ENCODE data around the gene SMAD3. TPM values are rescaled to one million over a fixed set of nuclear protein-coding genes. Genes with fewer than 3 reads are reported as not detected.
A peak's percentile ranks its signal among the peaks of the same experiment; 100 is the strongest.
"Not testable (repeated sequence)": the region's sequence is repeated elsewhere in the genome, so short reads cannot be mapped to it uniquely, and the experiment has no call there.

The SMAD3 gene
- total RNA-seq (31.2 TPM), polyA plus RNA-seq (28.3 TPM)

GRCh38 chr15:67065531-67066005 lies at the start of gene SMAD3:
SMAD3 (plus strand) TSS chr15:67065602; CDS start chr15:67066155, 553 bp downstream.
- no peaks in the 10 kb centered on the region for H3K4me1 ChIP-seq (ENCODE audit: insufficient read depth)
- under 1% methylated on average over 63 of the region's 63 CpGs for WGBS
- no peak for DNase-seq (ENCODE audit: extremely low spot score)

GRCh38 chr15:67017311-67017710 lies 48.1 kb upstream of the SMAD3 start:
- no peak for DNase-seq (ENCODE audit: extremely low spot score)
- no peak overlapping the region for H3K27ac ChIP-seq (ENCODE audit: low read depth)
- WGBS = 69% methylated on average over 4 of the region's 4 CpGs
- no peaks in the 10 kb centered on the region for H3K4me1 ChIP-seq (ENCODE audit: insufficient read depth)
- H3K36me3 ChIP-seq (ENCODE audit: insufficient read depth) = no peaks in the 10 kb centered on the region
- H3K4me3 ChIP-seq (ENCODE audit: low read depth, low read length) = no peak overlapping the region

More at GRCh38 chr15:67065531-67066005, at the start of gene SMAD3:
- Histone ChIP-seq H3K4me3 (ENCODE audit: low read depth, low read length) (peak within 1 kb of the TSS; percentile 98), H3K27ac (ENCODE audit: low read depth) (peak within 1 kb of the TSS; percentile 90), H3K36me3 (ENCODE audit: insufficient read depth) (no peaks in the 10 kb centered on the region)

GRCh38 chr15:67018026-67018425 lies 47.4 kb upstream of the SMAD3 start:
- H3K27ac ChIP-seq (ENCODE audit: low read depth) = no peak overlapping the region
- no peaks in the 10 kb centered on the region for H3K4me1 ChIP-seq (ENCODE audit: insufficient read depth)
- DNase-seq (ENCODE audit: extremely low spot score) = no peak
- H3K4me3 ChIP-seq (ENCODE audit: low read depth, low read length) = no peak overlapping the region
- no peaks in the 10 kb centered on the region for H3K36me3 ChIP-seq (ENCODE audit: insufficient read depth)
- 77% methylated on average over 1 of the region's 1 CpG for WGBS

DNA sequence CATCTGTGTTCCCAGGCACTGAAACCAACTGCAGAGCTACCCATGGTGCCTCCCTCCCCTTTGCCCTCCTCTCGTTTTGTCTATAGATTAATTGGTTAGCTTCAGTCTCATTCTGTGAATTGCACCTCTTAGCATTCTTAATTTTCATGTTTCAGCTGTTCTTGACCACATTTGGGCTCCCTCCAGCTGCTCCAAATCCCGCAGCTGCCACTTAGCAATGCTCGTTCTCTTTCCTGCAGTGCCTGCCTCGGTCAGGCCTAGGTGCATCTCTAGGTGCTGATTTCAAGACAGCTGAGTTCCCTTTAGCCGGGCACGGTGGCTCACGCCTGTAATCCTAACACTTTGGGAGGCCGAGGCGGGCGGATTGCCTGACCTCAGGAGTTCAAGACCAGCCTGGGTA lies 47.0 kb upstream of the SMAD3 start:
- DNase-seq (ENCODE audit: extremely low spot score) = no peak
- Histone ChIP-seq H3K27ac (ENCODE audit: low read depth) (no peak overlapping the region), H3K36me3 (ENCODE audit: insufficient read depth) (no peaks in the 10 kb centered on the region), H3K4me1 (ENCODE audit: insufficient read depth) (no peaks in the 10 kb centered on the region), H3K4me3 (ENCODE audit: low read depth, low read length) (no peak overlapping the region)
- 89% methylated on average over 10 of the region's 10 CpGs for WGBS

GRCh38 chr15:67019069-67019468 lies 46.3 kb upstream of the SMAD3 start:
- no peaks in the 10 kb centered on the region for H3K4me1 ChIP-seq (ENCODE audit: insufficient read depth)
- H3K4me3 ChIP-seq (ENCODE audit: low read depth, low read length) = no peak overlapping the region
- no peak for DNase-seq (ENCODE audit: extremely low spot score)
- H3K36me3 ChIP-seq (ENCODE audit: insufficient read depth) = no peaks in the 10 kb centered on the region
- H3K27ac ChIP-seq (ENCODE audit: low read depth) = no peak overlapping the region
- WGBS = 86% methylated on average over 5 of the region's 5 CpGs

- DNase-seq (ENCODE audit: extremely low spot score) = no peak
- no peak overlapping the region for H3K4me3 ChIP-seq (ENCODE audit: low read depth, low read length)
- H3K36me3 ChIP-seq (ENCODE audit: insufficient read depth) = no peaks in the 10 kb centered on the region
- H3K4me1 ChIP-seq (ENCODE audit: insufficient read depth) = no peaks in the 10 kb centered on the region
- H3K27ac ChIP-seq (ENCODE audit: low read depth) = no peak overlapping the region
- WGBS = 77% methylated on average over 5 of the region's 5 CpGs
Observed at GRCh38 chr15:67019884-67020520, 45.4 kb upstream of the SMAD3 start.

- not testable (repeated sequence) for H3K4me1 ChIP-seq (ENCODE audit: insufficient read depth); H3K27ac ChIP-seq (ENCODE audit: low read depth); H3K4me3 ChIP-seq (ENCODE audit: low read depth, low read length); H3K36me3 ChIP-seq (ENCODE audit: insufficient read depth); DNase-seq (ENCODE audit: extremely low spot score)
- 81% methylated on average over 2 of the region's 2 CpGs for WGBS
Observed at GRCh38 chr15:67020668-67021067, 44.7 kb upstream of the SMAD3 start.

GRCh38 chr15:67021455-67021854 lies 43.9 kb upstream of the SMAD3 start:
- H3K4me1 ChIP-seq (ENCODE audit: insufficient read depth) = no peaks in the 10 kb centered on the region
- no peak overlapping the region for H3K4me3 ChIP-seq (ENCODE audit: low read depth, low read length)
- no peak for DNase-seq (ENCODE audit: extremely low spot score)
- no peaks in the 10 kb centered on the region for H3K36me3 ChIP-seq (ENCODE audit: insufficient read depth)
- no peak overlapping the region for H3K27ac ChIP-seq (ENCODE audit: low read depth)

- Histone ChIP-seq H3K36me3 (ENCODE audit: insufficient read depth) (no peaks in the 10 kb centered on the region), H3K4me3 (ENCODE audit: low read depth, low read length) (no peak overlapping the region), H3K4me1 (ENCODE audit: insufficient read depth) (no peaks in the 10 kb centered on the region), H3K27ac (ENCODE audit: low read depth) (no peak overlapping the region)
- no peak for DNase-seq (ENCODE audit: extremely low spot score)
Observed at GRCh38 chr15:67022587-67023105, 42.8 kb upstream of the SMAD3 start.

- H3K27ac ChIP-seq (ENCODE audit: low read depth) = peak overlapping the region; percentile 67
- no peak for DNase-seq (ENCODE audit: extremely low spot score)
- H3K36me3 ChIP-seq (ENCODE audit: insufficient read depth) = no peaks in the 10 kb centered on the region
- H3K4me3 ChIP-seq (ENCODE audit: low read depth, low read length) = no peak overlapping the region
- H3K4me1 ChIP-seq (ENCODE audit: insufficient read depth) = no peaks in the 10 kb centered on the region
- WGBS = 90% methylated on average over 7 of the region's 7 CpGs
Observed at GRCh38 chr15:67023517-67024313, 41.7 kb upstream of the SMAD3 start.

DNA sequence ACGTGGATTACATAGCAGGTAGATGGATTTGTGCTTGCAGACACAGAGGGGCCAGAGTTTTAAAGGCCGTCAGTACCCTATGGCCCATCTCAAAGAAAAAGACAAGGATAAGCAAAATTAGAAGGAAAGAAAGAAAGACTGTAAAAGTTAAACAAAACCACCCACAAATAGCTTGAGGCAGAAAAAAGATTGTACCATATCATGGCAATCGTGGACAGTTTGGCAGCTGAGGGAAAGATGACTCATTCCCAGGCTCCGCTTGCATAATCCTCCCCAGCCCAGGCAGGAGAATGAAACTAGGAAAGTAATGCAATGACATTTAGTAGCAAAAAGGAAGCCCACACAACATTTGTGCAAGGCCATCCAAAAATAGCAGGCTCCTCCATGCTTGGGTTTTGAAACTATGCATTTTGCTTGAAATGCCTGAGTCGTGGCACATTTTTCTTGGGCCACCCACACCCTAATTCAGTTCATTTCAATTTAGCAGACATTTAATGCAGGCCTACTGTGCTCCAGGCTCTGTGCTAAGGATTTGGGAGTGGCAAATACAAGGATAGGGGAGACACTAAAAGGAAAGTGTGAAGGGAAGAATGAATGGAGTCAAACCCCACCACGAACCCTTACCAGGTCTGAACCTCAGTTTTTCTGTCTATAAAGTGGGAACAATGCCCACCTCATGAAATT lies 40.9 kb upstream of the SMAD3 start:
- H3K4me3 ChIP-seq (ENCODE audit: low read depth, low read length) = no peak overlapping the region
- WGBS = 22% methylated on average over 6 of the region's 6 CpGs

DNA sequence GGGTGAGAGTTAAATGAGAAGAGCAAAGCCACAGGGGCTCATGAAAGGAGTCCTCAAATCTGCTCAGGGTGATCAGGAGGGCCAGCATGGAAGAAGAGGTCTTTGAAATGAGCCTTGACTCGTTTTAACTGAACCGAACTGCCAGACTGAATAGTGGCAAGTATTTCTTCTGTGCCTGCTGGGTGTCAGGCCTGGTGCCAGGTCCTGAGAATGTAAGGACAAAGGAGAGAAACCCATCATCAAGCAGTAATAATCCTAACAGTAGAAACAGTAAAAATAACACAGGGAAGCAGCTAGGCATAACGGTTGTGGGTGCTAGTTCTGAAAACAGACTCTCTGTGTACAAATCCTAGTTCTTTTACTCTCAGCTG lies 40.4 kb upstream of the SMAD3 start:
- DNase-seq (ENCODE audit: extremely low spot score) = no peak
- H3K36me3 ChIP-seq (ENCODE audit: insufficient read depth) = no peaks in the 10 kb centered on the region
- WGBS = 44% methylated on average over 3 of the region's 3 CpGs
- no peak overlapping the region for H3K4me3 ChIP-seq (ENCODE audit: low read depth, low read length)
- no peak overlapping the region for H3K27ac ChIP-seq (ENCODE audit: low read depth)
- no peaks in the 10 kb centered on the region for H3K4me1 ChIP-seq (ENCODE audit: insufficient read depth)

More for the DNA sequence above, 40.9 kb upstream of the SMAD3 start:
- Histone ChIP-seq H3K4me1 (ENCODE audit: insufficient read depth) (no peaks in the 10 kb centered on the region), H3K27ac (ENCODE audit: low read depth) (peak overlapping the region; percentile 67), H3K36me3 (ENCODE audit: insufficient read depth) (no peaks in the 10 kb centered on the region)
- DNase-seq (ENCODE audit: extremely low spot score) = peak; percentile 79

DNA sequence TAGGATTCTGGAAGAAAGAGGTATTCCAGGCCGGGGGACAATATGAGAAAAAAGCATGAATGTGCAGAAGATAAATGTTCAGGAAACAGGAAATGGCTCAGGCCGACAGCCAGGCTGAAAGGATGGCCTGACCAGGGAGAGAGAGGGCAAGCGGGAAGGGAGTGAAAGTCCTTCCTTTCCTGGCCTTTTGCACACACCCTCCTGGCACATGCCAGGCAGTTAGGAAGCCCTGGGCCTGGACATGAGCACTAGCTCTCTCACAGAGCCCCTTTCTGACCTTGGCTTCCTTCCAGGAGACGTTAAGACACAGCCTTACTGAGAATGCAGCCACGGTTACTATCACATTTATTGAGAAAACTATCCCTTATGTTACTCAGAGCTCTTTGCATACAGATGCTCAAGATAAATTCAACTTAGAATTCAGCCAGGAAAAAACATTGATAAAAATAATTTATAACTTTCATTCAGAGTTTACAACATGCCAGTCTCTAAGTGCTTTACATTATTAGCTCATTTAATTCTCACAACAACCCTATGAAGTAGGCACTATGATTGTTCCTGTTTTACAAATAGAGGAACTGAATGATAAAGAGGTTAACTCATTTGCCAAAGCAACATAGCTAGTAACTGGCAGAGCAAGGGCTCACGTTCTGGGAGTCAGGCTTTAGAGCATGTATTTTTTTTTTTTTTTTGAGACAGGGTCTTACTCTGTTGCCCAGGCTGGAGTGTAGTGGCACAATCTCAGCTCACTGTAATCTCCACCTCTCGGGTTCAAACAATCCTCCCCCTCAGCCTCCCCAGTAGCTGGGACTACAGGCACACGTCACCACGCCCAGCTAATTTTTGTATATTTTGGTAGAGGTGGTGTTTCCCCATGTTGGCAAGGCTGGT lies 39.4 kb upstream of the SMAD3 start:
- 33% methylated on average over 9 of the region's 9 CpGs for WGBS
- no peak for DNase-seq (ENCODE audit: extremely low spot score)
- no peak overlapping the region for H3K4me3 ChIP-seq (ENCODE audit: low read depth, low read length)
- H3K36me3 ChIP-seq (ENCODE audit: insufficient read depth) = no peaks in the 10 kb centered on the region
- no peak overlapping the region for H3K27ac ChIP-seq (ENCODE audit: low read depth)
- H3K4me1 ChIP-seq (ENCODE audit: insufficient read depth) = no peaks in the 10 kb centered on the region

Data from urinary bladder (tissue), 4 donors.